ENCODE measurements around the gene SP2.
"Not testable (repeated sequence)": the region's sequence is repeated elsewhere in the genome, so short reads cannot be mapped to it uniquely, and the experiment has no call there.

SP2 gene

DNA sequence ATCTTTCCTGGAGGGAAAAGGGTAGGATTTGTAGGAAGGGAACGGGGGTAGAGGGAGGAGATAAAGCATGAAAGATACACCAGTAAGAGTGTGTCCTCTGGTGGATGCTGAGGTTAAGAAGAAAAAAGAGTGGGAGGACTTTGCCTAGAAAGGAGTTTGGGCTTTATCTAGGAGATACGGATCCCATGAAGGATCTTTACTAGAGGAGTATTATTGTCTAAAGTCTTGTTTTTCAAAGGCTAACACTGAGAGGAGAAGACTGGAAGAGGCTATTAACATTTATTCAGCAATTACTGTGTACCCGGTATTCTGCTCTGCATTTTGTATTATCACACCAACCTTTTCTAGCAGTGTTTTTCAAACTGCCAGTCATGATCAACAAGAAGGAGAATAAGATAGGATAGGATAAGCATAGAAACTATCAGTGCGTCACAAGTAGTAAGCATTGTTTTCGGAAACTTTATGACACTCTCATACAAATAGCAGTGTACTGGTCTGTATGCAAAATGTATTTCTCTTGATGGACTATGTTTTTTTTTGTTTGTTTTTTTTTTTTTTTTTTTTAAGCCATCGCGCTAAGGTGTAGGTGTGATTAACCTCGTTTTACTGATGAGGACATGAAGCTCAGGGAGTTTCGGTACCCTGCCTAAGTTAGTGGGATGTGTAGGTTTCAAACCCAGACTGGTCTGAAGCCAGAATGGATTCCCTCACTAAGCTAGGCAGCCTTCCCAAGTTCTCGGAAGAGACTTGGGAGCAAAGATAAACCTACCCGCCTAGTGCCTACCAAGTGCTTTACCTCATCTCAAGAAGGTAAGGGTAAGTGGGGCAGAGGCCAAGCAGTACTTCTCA lies 1.3 kb upstream of the SP2 start:
- DNase-seq: no peak

DNA sequence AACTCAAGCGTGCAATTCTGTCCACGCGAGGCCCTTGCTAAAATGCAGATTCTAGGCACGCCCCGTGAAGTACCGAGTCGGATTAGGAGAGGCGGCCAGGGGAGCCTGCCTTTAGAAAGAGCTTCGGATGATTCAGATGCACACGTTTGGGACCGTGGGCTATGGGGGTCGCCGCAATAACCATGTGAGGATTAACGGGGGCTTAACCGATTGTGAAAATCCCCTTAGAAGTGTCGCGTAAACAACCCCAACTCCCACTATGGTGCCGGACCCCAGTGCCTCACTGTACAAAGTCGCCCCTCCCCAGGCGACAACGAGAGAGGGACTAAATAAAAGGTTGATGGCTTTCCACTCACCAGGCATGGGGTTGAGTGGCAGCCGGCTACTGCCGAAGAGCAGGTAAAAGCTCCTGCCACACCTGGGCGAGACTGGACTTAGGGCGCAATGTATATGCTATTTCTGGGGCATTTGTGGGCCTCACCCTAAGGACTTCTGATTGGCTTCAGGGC lies 635 bp upstream of the SP2 start:
- DNase-seq: no peak

DNA sequence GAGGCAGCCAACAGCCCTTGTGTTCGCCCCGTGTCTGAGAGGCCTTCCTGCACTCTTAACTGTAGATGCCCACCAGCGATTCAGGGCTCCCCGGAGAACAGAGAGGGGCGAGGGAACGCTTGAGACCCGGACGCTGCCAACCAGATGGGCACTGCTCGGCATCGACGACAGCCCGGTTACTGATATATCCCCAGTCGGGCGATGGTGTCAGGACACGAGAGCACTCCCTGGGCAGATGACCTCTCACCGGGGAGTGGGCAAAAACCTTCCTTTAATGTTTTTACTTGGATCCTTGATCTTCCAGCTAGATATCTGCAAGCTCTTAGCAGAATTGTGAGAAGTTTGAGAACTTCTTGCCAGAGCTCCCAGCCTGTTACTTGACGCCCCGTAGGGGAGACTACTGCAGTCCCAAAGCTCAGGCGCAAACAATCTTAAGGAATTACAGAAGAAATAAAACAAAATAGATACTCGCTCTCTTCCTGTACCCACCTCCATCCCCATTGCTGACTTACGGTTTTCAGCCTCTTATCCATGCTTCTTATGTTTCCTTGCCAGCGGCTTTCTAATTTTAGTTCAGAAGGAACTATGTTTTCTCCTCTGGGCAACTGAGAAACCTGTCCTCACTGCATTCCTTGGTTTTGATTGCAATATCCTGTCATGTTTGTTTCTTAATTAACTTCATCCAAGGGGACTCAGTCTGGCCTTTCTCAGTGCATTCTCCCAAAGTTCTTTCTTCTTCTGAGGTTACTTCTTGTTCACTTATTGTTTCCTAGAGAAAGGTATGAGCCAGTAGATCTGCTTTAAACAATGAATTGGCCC lies 845 bp downstream of the SP2 start:
- DNase-seq: no peak

DNA sequence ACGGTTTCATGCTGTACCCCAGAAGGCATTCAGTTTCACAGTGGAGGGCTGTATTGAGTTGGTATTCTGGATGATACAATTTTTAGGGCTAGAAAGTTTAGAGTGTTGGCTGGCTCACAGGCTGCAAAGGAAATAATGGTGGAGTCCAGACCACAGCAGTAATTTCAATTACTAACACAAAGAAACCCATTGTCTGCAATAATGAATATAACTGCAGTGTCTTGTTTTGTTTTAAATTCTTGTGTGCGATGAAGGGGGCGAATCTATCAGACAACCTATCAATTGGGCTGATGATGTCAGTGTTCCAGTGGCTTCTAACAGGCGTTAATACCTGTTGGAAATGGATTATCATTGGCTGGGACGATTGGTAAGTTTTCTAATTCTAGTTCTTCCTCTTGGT lies 1.5 kb downstream of the SP2 start:
- no peak for DNase-seq

DNA sequence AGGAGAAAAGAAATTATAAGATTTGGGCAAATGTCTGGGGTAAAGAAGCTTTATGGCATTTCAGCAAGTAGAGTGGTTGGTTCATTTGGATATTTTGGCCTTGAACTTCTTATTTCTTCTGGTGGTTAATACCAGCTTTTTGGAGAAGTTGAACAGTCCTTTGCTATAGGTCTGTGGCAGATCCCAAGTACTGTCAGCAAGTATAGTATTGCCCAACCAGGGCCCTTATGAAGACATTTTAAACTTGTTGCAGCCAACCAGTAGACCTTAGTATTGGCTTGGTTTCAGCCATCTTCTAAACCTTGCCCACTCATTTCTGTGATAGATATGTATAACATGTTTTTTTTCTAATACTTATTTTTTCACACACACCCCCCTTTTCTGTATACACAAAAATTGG lies 2.2 kb downstream of the SP2 start:
- DNase-seq: no peak

DNA sequence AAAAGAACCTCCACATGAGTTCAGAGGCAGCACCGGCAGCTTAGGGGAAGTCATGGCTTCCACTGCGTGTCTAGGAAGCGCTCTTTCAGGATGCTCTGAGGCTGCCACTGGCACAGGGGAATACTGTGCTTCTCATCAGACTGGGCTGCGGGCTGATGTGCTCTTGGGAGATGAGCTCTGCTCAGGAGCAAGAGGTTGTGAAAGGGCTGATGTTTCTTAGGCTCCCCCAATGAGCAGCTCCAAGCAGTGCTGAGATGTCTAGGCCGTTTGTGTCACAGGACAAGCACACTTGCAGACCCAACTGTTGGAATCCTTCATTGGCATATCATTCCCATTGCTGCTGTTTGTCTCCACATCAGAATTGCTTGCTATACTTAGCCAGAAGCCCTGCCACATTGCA lies 3.6 kb downstream of the SP2 start:
- DNase-seq: no peak

DNA sequence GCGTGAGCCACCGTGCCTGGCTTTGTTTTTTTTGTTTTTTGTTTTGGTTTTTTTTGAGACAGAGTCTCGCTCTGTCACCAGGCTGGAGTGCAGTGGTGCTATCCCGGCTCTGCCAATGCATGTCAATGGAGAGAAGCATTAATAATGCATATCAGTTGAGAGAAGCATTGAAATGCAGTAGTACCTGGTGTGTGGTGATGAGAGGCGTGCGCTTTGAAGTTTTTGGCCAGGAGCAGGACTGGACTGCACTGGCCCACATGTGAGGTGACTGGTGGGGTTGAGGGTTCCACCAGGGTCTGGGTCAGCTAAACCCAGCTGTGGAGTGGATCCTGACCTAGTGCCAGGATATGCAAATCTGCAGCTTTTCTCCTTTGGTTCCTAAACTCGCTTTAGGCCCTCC lies 5.4 kb downstream of the SP2 start:
- no peak for DNase-seq

DNA sequence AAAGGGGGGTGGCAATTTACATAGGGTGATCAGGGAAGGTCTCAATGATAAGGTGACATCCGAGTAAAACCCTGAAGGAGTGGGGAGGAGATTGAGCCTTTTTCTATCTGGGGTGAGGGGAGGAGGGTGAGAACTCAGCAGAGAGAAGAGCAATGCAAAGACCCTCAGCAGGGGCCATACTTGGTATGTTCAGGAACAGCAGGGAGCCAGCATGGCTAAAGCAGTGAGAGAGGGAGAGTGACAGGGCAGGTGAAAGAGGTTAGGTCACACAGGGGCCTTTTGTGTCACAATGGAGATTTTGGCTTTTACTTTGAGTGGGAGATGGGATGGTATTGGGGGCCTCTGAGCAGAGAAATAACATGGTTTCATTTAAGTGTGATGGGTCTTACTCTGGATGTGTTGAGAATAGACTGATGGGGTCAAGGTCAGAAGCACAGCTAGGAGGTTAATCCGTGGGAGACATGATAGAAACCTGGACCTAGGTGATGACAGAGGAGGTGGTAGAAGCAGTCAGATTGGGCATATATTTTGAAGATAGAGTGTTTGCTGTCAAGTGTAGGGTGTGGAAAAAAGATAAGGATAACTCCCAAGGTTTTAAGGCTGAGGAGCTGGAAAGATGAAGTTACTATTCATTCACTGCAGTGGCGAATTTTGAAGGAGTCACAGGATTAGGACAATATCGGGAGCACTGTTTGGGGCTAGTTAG lies 6.2 kb downstream of the SP2 start:
- DNase-seq: no peak

DNA sequence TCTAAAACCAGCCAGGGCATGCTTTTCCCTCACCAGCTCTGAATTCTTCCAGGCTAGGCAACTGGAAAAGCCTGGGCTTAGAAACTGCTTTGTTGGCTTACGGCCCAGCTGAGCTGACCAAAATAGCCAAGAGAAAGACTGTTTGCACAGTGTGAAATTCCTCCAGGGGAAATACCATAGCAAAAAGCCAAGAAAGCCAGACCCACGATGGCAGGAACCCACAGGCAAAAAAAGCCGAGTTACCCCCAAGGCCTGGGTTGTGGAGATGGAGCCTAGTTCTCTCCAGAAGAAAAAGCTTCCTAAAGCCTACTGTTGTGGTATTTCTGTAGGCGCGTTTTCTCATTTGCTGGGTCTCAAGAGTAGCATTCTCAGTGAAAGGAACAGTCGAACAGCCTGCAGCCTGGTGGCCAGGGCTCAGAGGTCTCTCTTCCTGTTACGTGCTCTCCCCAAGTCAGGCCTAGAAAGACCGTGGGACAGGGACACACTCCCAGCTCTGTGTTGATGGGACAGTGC lies 9.2 kb downstream of the SP2 start:
- DNase-seq: no peak

DNA sequence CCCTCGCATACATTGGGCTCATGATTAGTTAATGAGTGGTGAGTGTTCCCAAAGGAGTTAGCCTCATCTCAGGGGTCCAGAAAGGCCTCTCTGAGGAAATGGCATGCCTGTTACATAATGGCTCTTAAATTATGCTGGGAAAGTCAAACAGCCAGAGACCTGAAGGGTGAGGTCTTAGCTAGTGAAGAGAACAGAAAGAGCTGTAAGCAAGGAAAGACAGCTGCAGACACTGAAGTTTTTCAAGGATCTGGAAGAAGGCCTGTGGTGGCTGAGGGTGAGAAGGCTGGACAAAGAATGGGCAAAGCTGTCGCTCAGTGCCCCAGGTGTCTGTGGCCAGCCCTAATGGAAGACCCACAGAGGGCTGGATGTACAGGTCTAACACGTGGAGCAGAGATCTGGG lies 10.4 kb downstream of the SP2 start:
- DNase-seq: no peak

DNA sequence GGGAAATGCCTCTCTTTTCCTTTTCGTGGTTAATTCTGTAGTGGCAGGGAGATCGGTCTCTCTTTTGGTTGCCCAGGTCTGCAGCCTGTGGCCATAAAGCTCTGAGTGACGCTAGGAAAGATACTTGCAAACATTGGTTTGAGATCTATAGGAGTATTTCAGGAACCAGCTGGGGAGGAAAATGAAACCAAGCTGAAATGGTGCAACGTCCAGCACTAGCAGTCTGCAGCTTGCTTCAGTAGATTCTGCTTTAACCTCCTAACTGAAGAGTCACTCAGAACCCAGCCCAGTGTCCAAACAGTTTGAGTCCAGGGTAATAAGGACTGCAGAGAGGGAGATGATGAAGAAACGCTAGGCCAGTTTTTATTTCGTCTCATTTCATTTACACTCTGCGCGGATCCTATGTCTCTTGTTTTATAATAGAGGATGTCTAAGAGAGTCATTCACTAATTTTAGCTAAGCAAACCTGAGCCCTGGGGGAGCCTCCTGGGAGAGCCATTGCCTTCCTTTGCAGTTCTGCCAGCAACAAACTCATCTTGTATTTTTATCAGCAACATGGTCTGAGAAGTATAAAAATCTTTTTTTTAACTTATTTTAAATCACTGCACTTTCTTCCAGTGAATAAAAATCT lies 12.0 kb downstream of the SP2 start:
- no peak for DNase-seq

DNA sequence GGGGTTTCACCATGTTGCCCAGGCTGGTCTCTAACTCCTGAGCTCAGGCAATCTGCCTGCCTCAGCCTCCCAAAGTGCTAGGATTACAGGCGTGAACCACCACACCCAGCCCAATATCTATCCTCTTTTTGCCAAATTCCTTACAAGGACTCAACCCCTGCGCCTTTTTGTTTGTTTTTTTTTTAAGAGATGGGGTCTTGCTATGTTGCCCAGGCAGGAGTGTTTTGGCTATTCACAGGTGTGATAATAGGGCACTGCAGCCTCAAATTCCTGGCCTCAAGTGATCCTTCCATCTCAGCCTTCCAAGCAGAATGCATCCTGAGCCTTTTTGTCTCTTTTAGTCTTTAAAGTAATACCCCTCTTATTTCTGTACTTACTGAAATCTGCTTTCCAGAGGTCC lies 17.0 kb downstream of the SP2 start:
- DNase-seq: no peak

DNA sequence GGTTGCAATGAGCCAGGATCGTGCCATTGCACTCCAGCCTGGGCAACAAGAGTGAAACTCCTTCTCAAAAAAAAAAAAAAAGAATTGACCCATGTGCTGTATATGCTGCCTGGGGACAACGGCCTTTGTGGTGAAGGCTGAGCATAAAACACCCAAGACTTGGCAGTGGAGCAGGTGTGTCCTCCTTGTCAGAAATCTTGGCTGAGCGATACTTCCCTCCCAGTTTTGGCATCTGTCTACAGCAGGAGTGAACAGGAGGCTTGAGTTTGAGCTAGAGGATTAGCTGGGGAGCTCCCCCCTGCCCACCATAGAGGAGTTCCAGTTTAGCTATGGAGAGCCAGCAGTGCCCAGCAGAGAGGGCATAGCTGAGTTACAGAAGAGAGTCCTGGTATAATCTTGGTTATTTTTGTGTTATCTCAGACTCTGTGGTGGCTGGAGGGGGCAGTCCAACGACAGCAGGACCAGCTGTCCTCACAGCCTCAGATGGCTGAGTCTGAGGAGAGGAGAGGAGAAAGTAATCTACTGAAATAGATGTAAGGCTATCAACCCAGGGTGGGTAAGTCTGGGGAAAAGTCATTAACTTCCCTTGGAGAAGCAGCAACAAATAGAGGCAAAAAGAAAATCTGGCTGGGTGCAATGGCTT lies 18.4 kb downstream of the SP2 start:
- DNase-seq: no peak

DNA sequence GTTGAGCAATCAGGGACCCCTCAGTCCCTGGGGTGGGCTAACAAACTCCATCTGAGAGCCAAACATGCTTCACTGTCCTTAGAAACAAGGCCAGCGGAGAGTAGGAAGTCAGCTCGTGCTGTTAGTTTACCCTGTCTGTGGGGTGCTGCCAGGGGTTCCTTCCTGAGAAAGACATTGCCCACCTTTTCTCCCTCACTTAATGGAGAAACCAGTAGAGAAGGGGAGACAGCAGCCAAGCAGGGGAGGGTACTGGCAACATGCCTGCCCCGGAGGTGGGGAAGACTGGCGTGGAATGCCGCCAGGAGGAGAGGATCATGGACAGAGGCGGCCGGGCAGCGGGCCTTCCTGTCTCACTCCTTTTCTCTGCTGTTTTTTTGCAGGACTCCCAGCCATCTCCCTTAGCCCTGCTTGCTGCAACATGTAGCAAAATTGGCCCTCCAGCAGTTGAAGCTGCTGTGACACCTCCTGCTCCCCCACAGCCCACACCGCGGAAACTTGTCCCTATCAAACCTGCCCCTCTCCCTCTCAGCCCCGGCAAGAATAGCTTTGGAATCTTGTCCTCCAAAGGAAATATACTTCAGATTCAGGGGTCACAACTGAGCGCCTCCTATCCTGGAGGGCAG lies 19.9 kb downstream of the SP2 start:
- DNase-seq: no peak

DNA sequence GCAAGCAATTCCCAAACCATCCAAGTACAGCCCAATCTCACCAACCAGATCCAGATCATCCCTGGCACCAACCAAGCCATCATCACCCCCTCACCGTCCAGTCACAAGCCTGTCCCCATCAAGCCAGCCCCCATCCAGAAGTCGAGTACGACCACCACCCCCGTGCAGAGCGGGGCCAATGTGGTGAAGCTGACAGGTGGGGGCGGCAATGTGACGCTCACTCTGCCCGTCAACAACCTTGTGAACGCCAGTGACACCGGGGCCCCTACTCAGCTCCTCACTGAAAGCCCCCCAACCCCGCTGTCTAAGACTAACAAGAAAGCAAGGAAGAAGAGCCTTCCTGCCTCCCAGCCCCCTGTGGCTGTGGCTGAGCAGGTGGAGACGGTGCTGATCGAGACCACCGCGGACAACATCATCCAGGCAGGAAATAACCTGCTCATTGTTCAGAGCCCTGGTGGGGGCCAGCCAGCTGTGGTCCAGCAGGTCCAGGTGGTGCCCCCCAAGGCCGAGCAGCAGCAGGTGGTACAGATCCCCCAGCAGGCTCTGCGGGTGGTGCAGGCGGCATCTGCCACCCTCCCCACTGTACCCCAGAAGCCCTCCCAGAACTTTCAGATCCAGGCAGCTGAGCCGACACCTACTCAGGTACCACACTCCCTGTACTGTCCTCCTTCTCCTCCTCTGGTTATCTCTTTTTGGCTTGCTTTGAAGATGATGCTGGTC lies 20.6 kb downstream of the SP2 start:
- no peak for DNase-seq

DNA sequence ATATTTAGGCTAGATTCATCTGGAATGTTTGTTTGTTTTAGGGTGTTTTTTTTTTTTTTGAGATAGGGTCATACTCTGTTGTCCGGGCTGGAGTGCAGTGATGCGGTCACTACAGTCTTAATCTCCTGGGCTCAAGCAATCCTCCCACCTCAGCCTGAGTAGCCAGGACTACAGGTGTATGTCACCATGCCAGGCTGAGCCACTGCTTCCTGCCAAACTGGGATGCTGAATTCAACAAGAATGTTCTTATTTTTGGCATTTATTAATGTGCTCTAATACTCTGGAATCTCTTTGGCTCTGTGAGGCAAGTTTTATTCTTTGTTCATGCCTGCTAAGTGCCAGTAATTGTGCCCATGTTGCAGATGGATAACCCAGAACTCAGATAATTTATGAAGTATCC lies 21.5 kb downstream of the SP2 start:
- no peak for DNase-seq

DNA sequence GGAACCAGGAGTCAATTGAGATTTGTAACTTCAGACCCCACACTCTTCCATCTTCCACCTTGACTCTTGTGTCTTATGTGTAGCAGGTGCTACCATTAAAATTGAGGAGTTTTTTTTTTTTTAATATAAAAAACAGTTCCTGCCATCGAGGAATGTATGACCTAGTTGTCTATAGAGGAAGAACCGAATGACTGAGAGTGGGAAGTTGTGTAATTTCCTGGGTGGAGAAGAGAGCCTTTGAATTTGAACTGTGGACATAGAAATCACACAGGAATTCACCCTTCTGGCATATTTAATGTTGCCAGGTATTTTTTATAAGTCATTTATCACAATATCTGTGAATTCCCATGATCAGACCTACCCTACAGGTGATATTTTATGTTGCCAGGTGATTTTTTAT lies 22.0 kb downstream of the SP2 start:
- DNase-seq: peak in 1 of 2 experiments; percentile 7

DNA sequence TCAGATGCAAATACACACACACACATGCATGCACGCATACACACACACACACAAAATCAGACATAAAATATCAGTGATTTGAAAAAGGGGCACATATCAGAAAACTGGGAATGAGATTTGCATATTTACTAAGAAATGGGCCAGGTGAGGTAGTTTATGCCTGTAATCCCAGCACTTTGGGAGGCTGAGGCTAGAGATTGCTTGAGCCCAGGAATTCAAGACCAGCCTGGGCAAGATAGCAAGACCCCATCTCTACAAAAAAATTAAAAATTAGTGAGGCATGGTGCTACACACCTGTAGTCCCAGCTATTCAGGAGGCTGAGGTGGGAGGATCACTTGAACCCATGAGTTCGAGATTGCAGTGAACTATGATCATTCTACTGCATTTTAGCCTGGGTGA lies 23.0 kb downstream of the SP2 start:
- no peak for DNase-seq

DNA sequence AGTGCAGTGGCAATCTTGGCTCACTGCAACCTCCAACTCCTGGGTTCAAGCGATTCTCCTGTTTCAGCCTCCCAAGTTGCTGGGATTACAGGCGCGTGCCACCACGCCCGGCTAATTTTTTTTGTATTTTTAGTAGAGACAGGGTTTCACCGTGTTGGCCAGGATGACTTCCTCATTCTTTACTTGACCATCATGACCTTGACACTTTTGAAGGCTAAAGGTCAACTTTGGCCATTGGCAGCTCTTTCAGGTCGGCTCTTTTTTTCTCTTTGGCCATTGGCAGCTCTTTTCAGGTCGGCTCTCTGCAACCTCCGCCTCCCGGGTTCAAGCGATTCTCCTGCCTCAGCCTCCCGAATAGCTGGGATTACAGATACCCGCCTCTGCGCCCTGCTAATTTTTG lies 23.9 kb downstream of the SP2 start:
- not testable (repeated sequence) for DNase-seq

DNA sequence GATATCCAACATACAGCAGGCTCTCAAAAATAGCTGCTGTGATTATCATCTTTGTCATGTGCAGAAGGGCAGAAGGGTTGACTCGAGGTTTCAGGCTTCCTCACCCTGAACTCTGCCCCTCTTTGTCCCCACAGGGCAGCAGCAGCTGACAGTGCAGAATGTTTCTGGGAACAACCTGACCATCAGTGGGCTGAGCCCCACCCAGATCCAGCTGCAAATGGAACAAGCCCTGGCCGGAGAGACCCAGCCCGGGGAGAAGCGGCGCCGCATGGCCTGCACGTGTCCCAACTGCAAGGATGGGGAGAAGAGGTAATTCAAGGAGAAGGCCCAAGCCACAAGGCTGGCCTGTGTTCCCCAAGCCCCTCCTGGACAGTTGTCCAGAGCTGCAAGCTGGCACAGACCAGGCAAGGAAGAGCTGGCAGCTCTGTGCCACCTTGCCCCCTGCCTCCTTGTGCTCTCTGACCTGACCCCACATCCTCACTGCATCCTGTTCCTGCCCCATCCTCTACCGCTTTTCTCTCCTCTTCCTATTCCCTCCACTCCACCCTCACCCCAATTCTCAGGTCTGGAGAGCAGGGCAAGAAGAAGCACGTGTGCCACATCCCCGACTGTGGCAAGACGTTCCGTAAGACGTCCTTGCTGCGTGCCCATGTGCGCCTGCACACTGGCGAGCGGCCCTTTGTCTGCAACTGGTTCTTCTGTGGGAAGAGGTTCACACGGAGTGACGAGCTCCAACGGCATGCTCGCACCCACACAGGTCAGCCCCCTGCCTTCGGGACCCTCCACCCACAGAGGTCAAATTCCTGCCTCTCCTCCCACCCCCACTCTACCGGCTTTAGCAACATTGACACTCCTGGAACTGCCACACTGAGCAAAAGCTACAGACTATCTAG lies 29.0 kb downstream of the SP2 start:
- DNase-seq: no peak
